Lower lobe of right lung (tissue), 2 donors: ENCODE data around the gene LRCH3. TPM values are rescaled to one million over a fixed set of nuclear protein-coding genes. Genes with fewer than 3 reads are reported as not detected.

ENCODE experiments used
- ATAC-seq, 2 donors: fragments of 200-7000 bp; cut with Tn5 transposase; one replicate each; pipeline ENCODE4 v1.9.1; 2020 to 2022; ENCODE audit warnings: mild to moderate bottlenecking in 2 of 2, moderate library complexity in 2 of 2
- DNase-seq: peaks from one replicate; pipeline ENCODE4 v3.0.0-alpha.2; 2020
- H3K27ac ChIP-seq: fragments of 200-600 bp; one replicate; pipeline ENCODE4 v1.8.0; 2022
- H3K27me3 ChIP-seq: fragments of 200-600 bp; one replicate; pipeline ENCODE4 v1.8.0; 2022; ENCODE audit warnings: low read depth
- H3K36me3 ChIP-seq: fragments of 200-600 bp; one replicate; pipeline ENCODE4 v1.8.0; 2022; ENCODE audit warnings: mild to moderate bottlenecking
- H3K4me1 ChIP-seq: fragments of 200-600 bp; one replicate; pipeline ENCODE4 v1.8.0; 2022
- H3K4me3 ChIP-seq: fragments of 200-600 bp; one replicate; pipeline ENCODE4 v1.8.0; 2022; ENCODE audit warnings: mild to moderate bottlenecking
- H3K9me3 ChIP-seq: fragments of 200-600 bp; one replicate; pipeline ENCODE4 v1.8.0; 2022
- CTCF ChIP-seq: fragments of 200-600 bp; IDR thresholded peaks from one replicate; pipeline ENCODE4 v1.8.0; 2022; ENCODE audit warnings: antibody characterized with exemption, mild to moderate bottlenecking
- intact Hi-C: fragments of 100-400 bp; cut with DNase I; formaldehyde crosslinking; loops from one replicate; pipeline ENCODE4 v1.11.0; 2022
- total RNA-seq: library from RNA; stranded (reverse); fragmentation: NEBNext Ultra II Directional; extraction: Animal tissue kit (Norgen Biotek cat#: 25700); gene quantifications from one replicate; pipeline ENCODE4 v1.2.1, GENCODE V29; 2021
- donor health status: DM: no; HTN: yes; CAD: no; lungs with severe emphysema.

LRCH3 gene
- total RNA-seq, 1 donor from 2014 or later, result 35.7 TPM

- no peak overlapping the region for H3K4me3 ChIP-seq
- H3K9me3 ChIP-seq, result no peaks in the 10 kb centered on the region
- intact Hi-C loops, result no loop called here
- ATAC-seq (no peak), DNase-seq (no peak)
- no peaks in the 10 kb centered on the region for H3K4me1 ChIP-seq
- H3K27me3 ChIP-seq, result no peaks in the 10 kb centered on the region
- no peak overlapping the region for H3K27ac ChIP-seq
- TF ChIP-seq CTCF, result no peak
- H3K36me3 ChIP-seq, result peaks cover 59% of the 10 kb centered on the region
Observed at GRCh38 chr3:197784019-197784585, 7.0 kb upstream of the LRCH3 start.

DNA sequence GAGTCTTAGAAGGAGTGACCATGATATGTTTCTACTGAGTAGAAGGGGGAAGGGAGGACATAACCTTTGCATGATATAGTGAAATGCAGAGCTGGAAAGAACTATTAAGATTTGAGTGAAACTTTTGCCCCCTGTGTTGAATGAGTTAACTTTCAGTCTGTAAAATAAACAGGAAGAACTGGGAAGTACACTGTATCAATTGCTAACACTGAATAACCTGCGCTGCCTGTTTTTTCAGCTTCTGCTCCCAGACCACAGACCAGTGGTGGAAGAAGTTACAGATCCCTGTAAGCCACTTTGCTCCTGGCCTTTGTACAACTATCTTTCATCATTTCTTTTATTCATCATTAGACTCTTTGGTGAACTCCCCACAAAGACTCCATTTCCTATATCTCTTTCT is 3.6 kb upstream of the LRCH3 start:
- no peaks in the 10 kb centered on the region for H3K27me3 ChIP-seq
- ATAC-seq, result no peak
- H3K4me1 ChIP-seq, result peaks cover 8% of the 10 kb centered on the region
- no peak overlapping the region for H3K4me3 ChIP-seq
- intact Hi-C loops, result no loop called here
- no peaks in the 10 kb centered on the region for H3K9me3 ChIP-seq
- TF ChIP-seq CTCF, result no peak
- DNase-seq, result no peak
- peaks cover 29% of the 10 kb centered on the region for H3K36me3 ChIP-seq
- H3K27ac ChIP-seq, result no peak overlapping the region

DNA sequence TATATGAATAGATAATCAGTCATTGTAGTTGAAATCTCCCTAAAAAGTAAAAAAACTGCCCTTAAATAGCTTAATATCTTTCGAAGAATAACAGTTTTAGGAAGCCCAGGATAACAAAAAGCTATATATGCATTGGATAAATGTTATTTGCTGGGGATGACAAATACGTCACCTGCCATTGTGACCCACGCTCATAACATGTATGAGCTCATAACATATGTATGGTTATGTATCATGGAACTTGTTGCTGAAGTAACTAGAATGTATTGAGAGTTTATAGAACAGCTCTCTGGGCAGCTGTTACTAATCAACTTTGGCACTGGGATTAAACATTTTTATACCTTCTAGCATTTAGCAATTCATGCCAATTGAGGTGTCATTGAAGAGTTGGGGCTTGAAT is 1.7 kb upstream of the LRCH3 start:
- ATAC-seq (no peak), DNase-seq (no peak)
- Histone ChIP-seq H3K4me1 (peaks cover 26% of the 10 kb centered on the region), H3K27ac (no peak overlapping the region), H3K27me3 (no peaks in the 10 kb centered on the region), H3K36me3 (peaks cover 10% of the 10 kb centered on the region), H3K4me3 (no peak overlapping the region), H3K9me3 (no peaks in the 10 kb centered on the region)
- no peak for TF ChIP-seq CTCF
- intact Hi-C loops, result no loop called here

- peaks cover 3% of the 10 kb centered on the region for H3K36me3 ChIP-seq
- intact Hi-C loops, result no loop called here
- H3K27me3 ChIP-seq, result no peaks in the 10 kb centered on the region
- ATAC-seq, result no peak
- TF ChIP-seq CTCF, result no peak
- peak overlapping the region; percentile 74 for H3K4me3 ChIP-seq
- DNase-seq, result no peak
- no peak overlapping the region for H3K27ac ChIP-seq
- peaks cover 29% of the 10 kb centered on the region for H3K4me1 ChIP-seq
- H3K9me3 ChIP-seq, result no peaks in the 10 kb centered on the region
Observed at GRCh38 chr3:197790033-197790432, 1.0 kb upstream of the LRCH3 start.

DNA sequence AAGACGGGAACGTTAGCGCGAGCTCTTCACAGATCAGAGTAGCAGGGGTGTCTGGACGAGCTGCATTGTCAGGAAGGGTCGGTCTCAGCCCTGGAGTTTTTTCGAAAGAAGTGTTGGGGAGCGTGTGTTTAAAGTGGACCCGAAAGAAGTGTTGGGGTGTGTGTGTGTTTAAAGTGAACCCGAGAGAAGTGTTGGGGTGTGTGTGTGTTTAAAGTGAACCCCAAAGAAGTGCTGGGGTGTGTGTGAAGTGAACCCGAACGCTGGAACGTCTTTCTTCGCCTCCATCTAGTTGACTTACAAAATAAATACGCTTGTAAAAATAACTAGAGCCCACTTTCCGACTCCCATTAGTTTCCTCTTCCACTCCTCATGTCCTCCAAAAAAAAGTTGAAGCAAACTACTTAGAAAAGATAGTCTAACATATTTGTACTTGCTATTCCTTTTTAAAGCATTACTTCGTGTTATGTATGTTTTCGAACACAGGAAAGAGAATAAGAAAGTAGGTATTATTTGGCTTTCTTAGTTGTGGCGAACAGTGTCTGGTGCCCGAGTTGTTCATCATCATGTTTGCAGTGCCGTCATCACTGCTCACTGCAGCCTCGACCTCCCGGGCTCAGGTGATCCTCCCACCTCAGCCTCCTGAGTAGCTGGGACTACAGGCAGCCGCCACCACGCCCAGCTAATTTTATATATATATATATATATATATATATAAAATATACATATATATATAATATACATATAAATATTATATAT is 1.0 kb downstream of the LRCH3 start:
- peak overlapping the region; percentile 98 for H3K27ac ChIP-seq
- no peak for TF ChIP-seq CTCF
- ATAC-seq (peak; percentile 58 to 60), DNase-seq (no peak)
- H3K4me3 ChIP-seq, result peak overlapping the region; percentile 74
- H3K4me1 ChIP-seq, result peaks cover 40% of the 10 kb centered on the region
- no peaks in the 10 kb centered on the region for H3K27me3 ChIP-seq
- H3K9me3 ChIP-seq, result no peaks in the 10 kb centered on the region
- H3K36me3 ChIP-seq, result no peaks in the 10 kb centered on the region
- intact Hi-C loops, result no loop called here
